Fibroblast of upper back skin (primary cell): Measurements from ENCODE around the gene CHD5.

Experiments
- DNase-seq: peaks from one replicate; pipeline ENCODE4 v3.0.0-alpha.2; 2013

Gene CHD5

DNA sequence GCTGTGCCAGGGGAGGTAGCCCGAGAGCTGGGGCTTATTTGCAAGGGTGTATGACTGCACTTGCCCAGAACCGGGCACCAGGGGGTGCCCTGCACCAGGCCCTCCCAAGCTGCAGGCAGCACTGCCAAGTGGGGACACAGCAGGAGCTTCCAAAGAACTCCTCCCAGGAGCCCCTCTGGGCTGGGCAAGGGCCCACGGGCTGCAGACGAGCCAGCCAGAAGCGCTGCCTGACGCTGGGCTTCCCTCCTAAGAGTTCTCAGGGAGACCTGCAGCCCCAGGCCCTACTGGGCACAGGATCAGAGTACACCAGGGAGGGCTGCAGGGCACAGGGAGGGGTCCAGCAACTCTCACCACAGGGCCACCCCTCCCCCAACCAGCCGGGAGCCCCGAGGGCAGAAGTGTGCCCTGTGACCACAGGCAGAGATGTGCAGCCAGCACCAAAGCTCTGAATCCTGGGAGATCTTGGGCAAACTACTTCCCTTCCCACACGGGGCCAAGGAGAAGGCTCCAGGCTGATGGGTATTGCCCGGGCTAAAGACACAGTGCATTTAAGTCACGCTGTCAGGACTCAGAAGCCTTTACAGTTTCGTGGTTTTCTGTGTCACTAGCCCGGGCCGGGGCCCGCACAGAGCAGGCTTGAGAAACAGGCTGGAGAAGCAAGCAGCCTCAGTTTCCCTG is 71.0 kb downstream of the CHD5 start:
- DNase-seq: peak; percentile 14

- no peak for DNase-seq
Observed at GRCh38 chr1:6108476-6108875, 71.6 kb downstream of the CHD5 start.

- DNase-seq: no peak
Observed at GRCh38 chr1:6107409-6108356, 72.4 kb downstream of the CHD5 start.

DNA sequence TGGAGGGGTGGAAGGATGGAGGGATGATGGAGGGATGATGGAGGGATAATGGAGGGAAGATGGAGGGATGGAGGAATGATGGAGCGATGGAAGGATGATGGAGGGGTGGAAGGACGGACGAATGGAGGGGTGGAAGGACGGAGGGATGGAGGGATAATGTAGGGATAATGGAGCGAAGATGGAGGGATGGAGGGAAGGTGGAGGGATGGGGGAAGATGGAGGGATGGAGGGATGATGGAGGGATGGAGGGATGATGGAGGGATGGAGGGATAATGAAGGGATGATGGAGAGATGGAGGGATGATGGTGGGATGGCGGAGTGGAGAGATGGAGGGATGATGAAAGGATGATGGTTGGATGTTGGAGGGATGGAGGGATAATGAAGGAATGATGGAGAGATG is 73.1 kb downstream of the CHD5 start:
- no peak for DNase-seq

- no peak for DNase-seq
Observed at GRCh38 chr1:6106321-6106731, 73.8 kb downstream of the CHD5 start.

- DNase-seq: no peak
Observed at GRCh38 chr1:6105763-6106162, 74.4 kb downstream of the CHD5 start.

- no peak for DNase-seq
Observed at GRCh38 chr1:6105218-6105679, 74.9 kb downstream of the CHD5 start.

GRCh38 chr1:6104631-6105030 is 75.5 kb downstream of the CHD5 start:
- no peak for DNase-seq

DNA sequence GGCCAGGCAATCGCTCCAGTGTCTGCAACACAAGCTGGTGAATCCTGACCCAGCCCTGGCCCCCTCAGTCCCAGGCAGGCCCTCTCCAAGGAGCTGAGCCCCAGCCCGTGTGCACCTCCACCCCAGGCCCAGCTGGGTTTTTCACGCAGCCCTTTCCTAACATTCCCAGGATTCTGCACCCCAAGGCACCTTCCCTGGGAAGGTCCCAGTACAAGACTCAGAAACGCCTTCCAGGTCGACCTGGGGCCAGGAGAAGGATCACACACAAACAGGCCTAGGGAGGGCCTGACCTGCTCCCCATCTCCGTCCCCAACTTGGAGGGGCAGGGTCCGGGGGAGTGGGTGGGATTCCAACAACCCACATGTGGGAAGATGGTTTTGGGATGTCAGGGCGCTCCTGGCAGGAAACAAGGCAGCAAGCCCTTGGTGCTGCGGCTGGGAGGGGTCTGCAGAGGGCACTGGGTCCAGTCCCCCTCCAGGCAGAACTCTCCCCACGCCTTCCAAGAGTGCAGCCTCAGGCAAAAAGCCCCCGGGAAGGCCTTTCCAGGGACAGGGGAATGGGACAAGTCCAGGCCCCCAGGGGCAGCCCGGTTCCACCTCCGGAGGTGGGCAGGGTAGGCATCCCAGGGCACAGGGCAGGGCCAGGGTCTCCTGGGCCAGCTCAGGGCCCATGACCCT is 76.1 kb downstream of the CHD5 start:
- DNase-seq: no peak

- DNase-seq: no peak
Observed at GRCh38 chr1:6103111-6103853, 76.8 kb downstream of the CHD5 start.

GRCh38 chr1:6102532-6102845 is 77.6 kb downstream of the CHD5 start:
- DNase-seq: no peak

DNA sequence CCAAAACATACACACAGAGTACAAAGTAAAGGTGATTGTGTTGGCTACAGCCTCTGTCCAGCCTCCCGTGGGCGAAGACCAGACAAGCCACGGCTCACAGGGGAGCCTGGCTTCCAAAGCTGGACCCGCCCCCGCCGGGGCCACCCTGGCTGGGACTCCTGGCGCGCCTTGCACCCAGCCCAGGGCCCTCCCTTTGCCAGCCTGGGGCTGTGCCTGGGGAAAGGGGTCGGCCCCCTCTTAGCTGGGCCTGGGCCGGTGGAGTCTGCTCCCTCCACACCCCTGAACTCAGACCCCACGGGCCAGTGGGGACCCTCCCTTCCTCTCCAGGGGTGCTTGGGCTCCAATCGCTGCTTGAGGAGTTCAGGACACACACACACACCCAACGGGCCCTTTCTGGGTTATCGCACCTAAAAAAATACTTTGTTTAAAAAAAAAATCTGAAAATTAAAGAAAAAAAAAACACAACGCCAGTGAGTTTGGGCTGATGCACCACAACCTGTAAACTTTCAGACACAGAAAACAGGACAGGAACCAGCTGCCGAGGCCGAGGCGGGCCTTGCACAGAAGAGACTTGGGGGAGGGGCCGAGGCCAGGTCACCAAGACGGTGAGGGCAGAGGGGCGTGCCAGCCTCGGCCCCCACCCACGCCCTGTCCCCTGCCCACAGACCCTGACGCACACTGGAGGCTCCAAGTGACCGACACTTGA is 78.1 kb downstream of the CHD5 start:
- no peak for DNase-seq

DNA sequence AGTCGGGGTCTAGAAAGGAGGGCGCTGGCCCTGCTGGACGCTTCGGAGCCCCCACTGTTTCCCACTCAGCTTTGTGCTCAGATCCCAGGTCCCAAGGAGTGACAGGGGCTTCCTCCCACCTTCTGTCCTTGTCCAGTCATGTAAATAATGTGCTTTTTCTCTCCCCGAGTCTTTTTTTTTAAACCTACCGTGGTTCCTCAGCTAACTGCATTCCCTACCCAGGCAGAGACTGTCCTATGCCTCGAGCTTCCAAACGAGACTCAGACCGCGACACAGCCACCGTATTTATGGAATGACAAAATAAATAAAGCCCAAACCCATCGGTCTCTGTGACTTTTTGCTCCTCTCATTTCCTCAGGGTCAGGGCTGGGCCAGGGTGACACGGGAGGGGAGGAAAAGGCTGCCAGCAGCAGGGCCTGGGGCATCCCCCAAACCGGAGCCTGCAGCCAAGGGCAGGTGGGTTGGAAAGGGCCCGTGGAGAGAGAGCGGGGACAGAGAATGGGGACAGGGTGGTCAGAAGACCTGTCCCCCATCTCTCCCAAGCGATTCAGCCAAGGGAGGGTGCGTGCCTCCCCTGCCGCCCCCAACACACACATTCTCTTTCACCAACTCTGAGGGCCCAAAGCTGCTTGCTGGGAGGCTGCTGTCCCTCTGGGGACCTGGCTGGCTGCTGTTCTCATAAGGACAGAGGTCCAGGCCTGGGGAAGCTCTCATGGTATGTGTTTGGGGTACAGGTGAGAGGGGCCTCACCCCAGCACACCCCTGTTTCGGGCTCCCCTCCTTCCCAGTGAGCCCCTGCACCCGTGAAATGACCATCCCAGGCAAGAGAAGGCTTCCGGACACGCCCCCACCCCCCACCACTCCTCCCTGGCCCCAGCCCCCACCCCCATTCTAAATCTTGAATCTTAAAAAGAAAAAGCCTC is 79.0 kb downstream of the CHD5 start:
- DNase-seq: no peak

- no peak for DNase-seq
Observed at GRCh38 chr1:6099787-6100765, 80.0 kb downstream of the CHD5 start.

DNA sequence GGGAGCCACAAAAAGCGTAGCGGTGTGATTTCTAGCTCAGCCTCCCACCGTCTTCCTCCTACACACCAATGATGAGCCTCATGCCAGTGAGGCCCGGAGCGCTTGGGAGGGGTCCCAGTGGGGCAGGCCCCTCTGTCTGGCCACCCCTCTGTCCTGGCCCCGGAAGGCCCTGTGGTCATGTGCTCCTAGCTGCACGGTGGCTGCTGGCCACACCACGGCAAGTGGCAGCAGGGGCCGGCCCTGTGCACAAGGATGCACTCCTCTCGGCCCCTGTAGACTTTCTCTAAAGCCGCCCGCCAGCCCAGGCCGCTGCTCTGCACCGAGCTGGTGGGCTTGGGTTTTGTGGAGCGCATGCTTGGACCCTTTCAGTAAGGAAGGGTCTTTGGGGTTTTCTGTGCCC is 80.8 kb downstream of the CHD5 start:
- no peak for DNase-seq

GRCh38 chr1:6098303-6099215 is 81.6 kb downstream of the CHD5 start:
- DNase-seq: peak; percentile 54

DNA sequence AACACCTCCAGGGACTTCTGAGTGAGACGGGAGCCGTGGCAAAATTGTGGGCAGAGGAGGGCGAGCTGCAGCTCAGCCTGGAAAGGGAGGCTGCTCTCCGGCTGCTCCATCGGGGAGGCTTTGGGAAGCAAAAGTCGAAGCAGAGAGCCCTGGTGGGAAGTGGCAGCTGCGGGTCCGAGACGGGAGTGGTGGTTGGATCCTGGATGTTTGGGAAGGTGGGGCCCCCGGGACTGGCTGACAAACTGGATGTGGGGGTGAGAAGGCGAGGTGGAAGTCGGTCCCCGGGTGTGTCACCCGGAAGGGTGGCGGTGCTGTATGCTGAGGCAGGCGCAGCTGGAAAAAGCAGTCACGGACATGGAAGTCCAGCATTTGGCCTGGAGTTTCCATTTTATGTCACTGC is 82.3 kb downstream of the CHD5 start:
- no peak for DNase-seq

- no peak for DNase-seq
Observed at GRCh38 chr1:6097117-6097595, 83.0 kb downstream of the CHD5 start.
